NK-92 (cell line): ENCODE measurements around the gene PTPRN2.
"Not testable (repeated sequence)": the region's sequence is repeated elsewhere in the genome, so short reads cannot be mapped to it uniquely, and the experiment has no call there.

Experiments
- DNase-seq: peaks from one replicate; lab custom pipeline; 2025; ENCODE audit not compliant: unreplicated experiment; lab: John Stamatoyannopoulos, UW

The PTPRN2 gene

DNA sequence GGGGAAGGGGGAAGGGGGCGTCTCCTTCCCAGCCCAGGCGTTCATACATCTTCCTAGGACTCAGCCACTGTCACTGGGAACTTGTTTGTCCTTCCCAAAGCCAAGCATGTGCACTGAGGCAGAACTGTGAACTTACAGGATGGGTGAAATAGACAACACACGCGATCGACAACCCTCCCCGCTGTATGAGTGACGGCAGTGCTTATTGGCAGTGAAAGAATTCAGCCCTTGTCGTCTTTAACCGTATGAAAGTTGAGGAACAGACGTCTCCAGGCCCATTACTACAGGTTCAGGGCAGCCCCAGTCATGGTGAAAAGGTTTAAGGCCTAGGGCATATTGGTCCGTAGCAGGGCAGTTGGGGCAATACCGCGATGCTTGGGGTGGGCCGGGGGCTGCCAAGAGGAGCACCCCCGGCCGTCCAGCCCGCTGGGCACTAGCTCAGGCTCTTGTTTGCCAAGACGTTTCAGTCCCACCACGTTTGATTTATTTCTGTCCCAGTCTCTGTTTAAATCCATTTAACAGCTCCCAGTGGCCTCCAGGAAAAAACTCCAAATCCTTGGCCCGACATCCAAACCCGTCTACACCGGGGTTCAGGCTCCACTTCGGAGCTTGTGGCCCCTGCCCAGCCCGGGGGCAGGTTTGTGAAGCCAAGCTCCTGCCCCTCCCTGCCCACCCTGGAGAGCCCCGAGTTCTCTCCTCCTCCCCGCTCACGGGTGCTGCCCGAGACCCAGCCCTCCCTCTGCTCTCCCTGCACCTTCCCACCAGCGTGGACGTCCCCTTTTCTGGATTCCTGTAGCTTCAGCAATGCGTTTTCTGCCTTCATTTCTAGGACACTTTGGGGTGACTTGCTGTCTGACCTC lies 1091.0 kb downstream of the PTPRN2 start:
- DNase-seq: no peak

DNA sequence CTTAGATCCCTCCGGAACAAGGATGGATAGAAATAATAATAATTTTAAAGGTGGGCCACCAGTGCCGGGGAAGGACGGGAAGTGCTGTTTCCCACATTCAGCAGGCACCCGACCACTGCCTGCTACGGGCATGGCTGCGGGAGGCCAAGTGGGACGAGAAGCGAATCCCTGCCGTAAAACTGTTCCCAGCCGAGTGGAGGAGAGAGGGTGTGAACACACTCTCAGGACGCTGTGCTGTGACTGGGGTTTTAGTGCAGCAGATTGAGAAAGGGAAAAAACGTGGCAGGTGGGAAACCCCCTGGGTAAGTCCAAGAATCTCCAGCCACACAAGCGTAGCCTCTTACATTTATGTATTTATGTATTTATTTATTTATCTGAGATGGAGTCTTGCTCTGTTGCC lies 1092.0 kb downstream of the PTPRN2 start:
- no peak for DNase-seq

DNA sequence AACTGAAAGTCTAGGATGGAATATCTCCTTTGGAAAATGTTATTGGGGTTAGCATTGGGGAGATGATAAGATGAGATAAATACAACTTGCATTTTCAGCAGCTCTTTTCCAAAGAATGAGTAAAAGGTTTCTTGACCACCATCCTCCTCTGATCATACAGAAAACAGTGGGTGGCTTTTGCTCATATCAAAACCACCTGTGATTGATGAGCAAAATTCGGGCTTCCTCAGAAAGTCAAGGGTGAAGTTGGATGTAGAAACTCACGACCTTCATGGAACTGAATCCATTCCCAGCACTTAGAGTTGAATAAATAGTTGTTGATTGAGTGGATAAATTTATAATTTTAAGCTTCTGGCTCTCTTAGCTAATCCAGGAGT lies 1092.5 kb downstream of the PTPRN2 start:
- no peak for DNase-seq

DNA sequence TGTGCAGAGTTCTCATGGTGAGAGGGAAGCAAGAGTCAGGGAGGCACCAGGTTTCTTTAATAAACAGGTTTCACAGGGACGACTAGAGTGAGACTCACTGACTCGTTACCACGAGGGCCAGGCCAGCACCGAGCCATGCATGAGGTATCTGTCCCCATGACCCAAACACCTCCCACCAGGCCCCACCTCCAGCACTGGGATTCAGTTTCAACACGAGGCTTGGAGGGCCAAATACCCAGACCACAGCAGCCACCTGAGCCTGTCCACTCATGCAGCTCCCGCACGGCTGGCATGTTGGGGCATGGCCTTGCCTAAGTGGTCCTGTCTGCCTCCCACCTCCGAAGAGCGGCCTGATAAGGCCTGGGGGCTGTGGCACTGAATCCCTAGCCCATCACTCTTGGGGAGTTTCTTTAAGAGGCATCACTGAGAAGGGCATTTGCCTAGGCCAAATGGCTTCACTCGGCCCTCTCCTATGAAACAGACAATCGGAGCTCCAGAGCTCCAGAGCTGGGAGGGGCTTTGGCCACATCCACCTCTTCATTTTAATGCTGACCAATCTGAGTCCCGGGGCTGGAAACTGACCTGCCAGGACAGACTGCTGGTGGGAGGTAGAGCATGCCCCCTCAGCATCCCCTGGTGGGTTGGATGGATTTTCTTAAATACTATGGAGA lies 1093.0 kb downstream of the PTPRN2 start:
- no peak for DNase-seq

DNA sequence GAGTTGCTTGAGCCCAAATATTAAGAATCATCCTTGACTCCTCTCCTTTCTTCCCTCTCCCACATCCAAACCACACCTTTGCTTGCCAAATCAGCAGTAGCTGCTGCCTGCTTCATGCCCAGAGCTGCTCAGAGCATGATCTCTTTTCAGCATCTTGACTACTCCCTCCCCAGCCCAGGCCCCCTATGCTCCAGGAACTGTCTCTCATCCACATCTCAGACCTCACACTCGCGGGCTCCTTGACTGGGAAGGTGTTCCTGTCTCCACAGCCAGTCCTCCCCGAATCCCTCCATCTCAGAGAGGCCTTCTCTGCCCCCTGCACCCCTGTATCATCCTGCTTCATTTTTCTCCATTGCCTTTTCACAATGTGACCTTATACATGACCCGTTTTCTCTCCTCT lies 1093.8 kb downstream of the PTPRN2 start:
- no peak for DNase-seq

DNA sequence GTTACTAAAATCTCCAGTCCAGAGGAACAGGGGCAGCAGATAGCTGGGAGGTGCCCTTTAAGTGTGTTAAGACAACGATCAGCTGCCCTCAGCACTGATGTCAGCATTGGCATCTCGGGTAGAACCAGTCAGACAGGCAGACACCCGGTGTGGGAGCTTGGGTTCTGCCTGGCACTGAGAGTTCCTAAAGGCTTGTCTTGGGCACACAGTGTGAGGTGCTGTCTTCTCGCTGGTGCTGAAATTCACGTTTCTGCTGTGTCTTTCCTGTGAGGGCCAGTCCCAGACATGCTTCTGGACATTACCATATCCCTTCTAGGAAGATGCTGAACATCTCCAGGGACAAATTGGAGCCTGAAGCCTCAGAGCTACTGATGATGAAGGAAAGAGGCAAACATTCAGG lies 1094.6 kb downstream of the PTPRN2 start:
- DNase-seq: no peak

DNA sequence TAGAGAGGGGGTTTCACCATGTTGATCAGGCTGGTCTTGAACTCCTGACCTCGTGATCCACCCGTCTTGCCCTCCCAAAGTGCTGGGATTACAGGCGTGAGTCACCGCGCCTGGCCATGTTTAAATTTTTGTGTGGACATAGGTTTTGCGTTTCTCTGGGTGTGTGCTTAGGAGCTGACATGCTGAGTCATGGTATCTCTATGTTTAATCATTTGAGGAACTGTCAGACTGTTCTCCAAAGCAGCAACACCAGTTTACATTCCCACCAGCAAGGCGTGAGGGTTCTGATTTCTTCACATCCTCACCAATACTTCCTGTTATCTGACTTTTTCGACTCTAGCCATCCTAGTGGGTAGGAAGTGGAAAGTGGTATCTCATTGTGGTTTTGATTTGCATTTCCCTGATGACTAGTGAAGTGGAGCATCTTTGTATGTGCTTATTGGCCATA lies 1097.1 kb downstream of the PTPRN2 start:
- no peak for DNase-seq

DNA sequence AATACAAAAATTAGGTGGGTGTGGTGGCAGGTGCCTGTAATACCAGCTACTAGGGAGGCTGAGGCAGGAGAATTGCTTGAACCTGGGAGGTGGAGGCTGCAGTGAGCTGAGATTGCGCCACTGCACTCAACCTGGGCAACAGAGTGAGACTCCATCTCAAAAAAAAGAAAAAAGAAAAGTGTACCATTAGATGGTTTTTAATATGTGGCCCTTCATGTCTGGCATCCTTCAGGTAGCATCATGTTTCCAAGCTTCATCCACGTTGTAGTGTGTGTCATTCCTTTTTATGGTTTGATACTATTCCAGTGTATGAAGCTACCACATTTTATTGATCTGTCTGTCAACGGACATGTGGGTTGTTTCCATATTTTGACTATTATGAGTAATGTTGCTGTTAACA lies 1097.8 kb downstream of the PTPRN2 start:
- DNase-seq: not testable (repeated sequence)
